Stimulated activated CD4-positive, alpha-beta T cell treated with anti-CD3 and anti-CD28 coated beads, Interleukin-1b, Interleukin-23, amount 100 ng/mL, for 48 hours (primary cell): Measurements from ENCODE around the gene TM9SF4.

Source experiments
- DNase-seq: peaks from one replicate; pipeline ENCODE4 v3.0.0-alpha.2; 2020

The TM9SF4 gene

DNA sequence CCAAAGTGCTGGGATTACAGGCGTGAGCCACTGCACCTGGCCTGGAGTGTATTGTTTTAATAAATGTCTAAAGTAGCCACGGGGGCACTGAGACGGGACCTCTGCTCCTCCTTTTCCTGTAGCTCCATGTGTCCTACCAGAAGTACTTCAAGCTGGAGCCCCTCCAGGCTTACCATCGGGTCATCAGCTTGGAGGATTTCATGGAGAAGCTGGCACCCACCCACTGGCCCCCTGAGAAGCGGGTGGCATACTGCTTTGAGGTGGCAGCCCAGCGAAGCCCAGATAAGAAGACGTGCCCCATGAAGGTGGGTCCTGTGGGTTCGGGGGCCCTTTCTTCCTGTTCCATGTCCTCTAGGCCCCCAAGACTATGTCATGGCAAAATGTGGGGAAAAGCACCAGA is 105.6 kb downstream of the TM9SF4 start:
- DNase-seq: no peak

- DNase-seq: no peak
These were observed 106.2 kb downstream of the TM9SF4 start for GRCh38 chr20:32215729-32216128.

DNA sequence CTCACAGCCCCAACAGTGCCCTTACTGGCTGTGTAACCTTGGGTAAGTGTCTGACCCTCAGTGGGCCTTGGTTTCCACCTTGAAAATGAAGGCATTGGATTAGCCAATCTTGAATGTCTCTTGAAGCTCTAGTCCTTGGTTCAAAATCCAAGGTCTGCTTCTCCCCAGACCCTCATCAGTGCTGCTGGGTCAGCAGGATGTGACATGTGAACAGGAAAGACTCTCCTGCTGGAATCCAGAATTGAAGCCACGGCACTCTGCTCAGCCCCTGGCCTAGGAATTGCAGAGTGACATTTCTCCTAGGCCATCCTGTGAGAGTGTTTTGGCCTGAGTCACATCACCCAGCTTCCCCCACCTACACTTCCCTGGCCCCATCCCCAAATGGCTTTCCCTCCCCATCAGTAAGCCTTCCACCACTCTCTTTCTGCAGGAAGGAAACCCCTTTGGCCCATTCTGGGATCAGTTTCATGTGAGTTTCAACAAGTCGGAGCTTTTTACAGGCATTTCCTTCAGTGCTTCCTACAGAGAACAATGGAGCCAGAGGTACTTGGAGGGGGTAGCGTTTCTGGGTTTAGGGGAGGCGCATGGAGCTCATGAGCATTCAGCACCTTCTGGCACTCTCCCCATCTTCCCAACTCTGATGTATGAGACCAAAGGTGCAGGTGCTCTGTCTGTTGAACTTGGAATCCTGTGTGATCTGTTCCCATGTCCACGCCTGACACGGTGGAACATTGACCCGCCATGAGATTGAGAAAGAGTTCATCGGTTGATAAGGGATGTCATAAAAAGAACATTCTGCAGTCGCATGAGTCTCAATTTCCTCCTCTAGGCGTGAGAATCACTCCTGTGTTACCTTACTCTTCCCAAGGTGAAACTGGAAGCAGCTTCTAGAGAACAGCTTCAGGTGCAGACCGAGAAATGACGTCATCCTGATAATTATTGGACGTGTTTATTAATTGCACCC is 106.9 kb downstream of the TM9SF4 start:
- DNase-seq: no peak
